HEK293 (cell line): ENCODE results near the gene TMED7.
A peak's percentile ranks its signal among the peaks of the same experiment; 100 is the strongest.

Experiments
- CTCF ChIA-PET: fragments of 350-600 bp; formaldehyde crosslinking; extraction: SDS; loops from one replicate; lab custom pipeline; 2021; ENCODE audit warnings: antibody characterized with exemption; lab: Yijun Ruan, JAX
- POLR2A ChIA-PET: fragments of 300-600 bp; formaldehyde crosslinking; extraction: SDS; loops from one replicate; lab custom pipeline; 2020; ENCODE audit warnings: antibody characterized with exemption, inconsistent platforms; lab: Yijun Ruan, JAX
- H3K27ac ChIP-seq: fragments of 200-500 bp; sonication (Bioruptor generic); 2 replicates; pipeline ENCODE4 v1.5.1; 2014; ENCODE audit warnings: low read depth, low read length, control low read depth, inconsistent platforms; ENCODE audit errors: extremely low read depth
- H3K36me3 ChIP-seq, 2 experiments: fragments of 200-500 bp in 1 of 2; sonication (Bioruptor generic) in 1 of 2; 1 replicate in 1 of 2; 2 replicates in 1 of 2; pipeline ENCODE4 v1.5.1; 2014 to 2017; ENCODE audit warnings: inconsistent platforms in 2 of 2, low read length in 2 of 2; ENCODE audit not compliant: control insufficient read depth in 2 of 2, insufficient read depth in 1 of 2
- H3K4me1 ChIP-seq: fragments of 200-500 bp; sonication (Bioruptor generic); 2 replicates; pipeline ENCODE4 v1.5.1; 2014; ENCODE audit warnings: mild to moderate bottlenecking, low read length, inconsistent platforms; ENCODE audit not compliant: control insufficient read depth, insufficient read depth
- H3K4me3 ChIP-seq: 2 replicates; pipeline ENCODE4 v1.5.1; 2011; ENCODE audit warnings: low read depth, mild to moderate bottlenecking, control low read depth, low read length, moderate library complexity
- H3K9me3 ChIP-seq: fragments of 200-500 bp; sonication (Bioruptor generic); 2 replicates; pipeline ENCODE4 v1.5.1; 2014; ENCODE audit warnings: low read depth, low read length, inconsistent platforms; ENCODE audit not compliant: control insufficient read depth, insufficient read depth
- FEZF1 ChIP-seq: fragments of 450-650 bp; formaldehyde crosslinking; IDR thresholded peaks from 2 replicates; pipeline ENCODE4 v1.5.1; 2016; ENCODE audit warnings: missing biosample characterization, missing genetic modification characterization
- KLF8 ChIP-seq: fragments of 450-650 bp; formaldehyde crosslinking; IDR thresholded peaks from 2 replicates; pipeline ENCODE4 v1.5.1; 2016; ENCODE audit warnings: missing biosample characterization, missing genetic modification characterization
- SALL2 ChIP-seq: fragments of 450-650 bp; formaldehyde crosslinking; IDR thresholded peaks from 2 replicates; pipeline ENCODE4 v1.5.0; 2017; ENCODE audit warnings: missing biosample characterization, mild to moderate bottlenecking, missing genetic modification characterization, borderline replicate concordance
- ZBTB48 ChIP-seq: fragments of 450-650 bp; formaldehyde crosslinking; IDR thresholded peaks from 2 replicates; pipeline ENCODE4 v1.5.1; 2016; ENCODE audit warnings: missing biosample characterization, missing genetic modification characterization
- ZBTB7A ChIP-seq: fragments of 450-650 bp; formaldehyde crosslinking; IDR thresholded peaks from 2 replicates; pipeline ENCODE4 v1.5.1; 2016; ENCODE audit warnings: low read depth, missing biosample characterization, missing genetic modification characterization
- ZEB2 ChIP-seq: fragments of 450-650 bp; formaldehyde crosslinking; IDR thresholded peaks from 2 replicates; pipeline ENCODE4 v1.5.1; 2016; ENCODE audit warnings: missing biosample characterization, missing genetic modification characterization
- ZNF16 ChIP-seq: fragments of 450-650 bp; formaldehyde crosslinking; IDR thresholded peaks from 2 replicates; pipeline ENCODE4 v1.5.1; 2016; ENCODE audit warnings: low read depth, missing biosample characterization, missing genetic modification characterization
- ZNF184 ChIP-seq: fragments of 450-650 bp; IDR thresholded peaks from 2 replicates; pipeline ENCODE4 v1.5.1; 2018; ENCODE audit warnings: missing biosample characterization, mild to moderate bottlenecking, missing genetic modification characterization
- ZNF335 ChIP-seq: fragments of 450-650 bp; formaldehyde crosslinking; conservative IDR thresholded peaks from 2 replicates; pipeline ENCODE4 v1.5.1; 2016; ENCODE audit warnings: missing biosample characterization, missing genetic modification characterization
- ZNF37A ChIP-seq: fragments of 450-650 bp; IDR thresholded peaks from 2 replicates; pipeline ENCODE4 v1.5.1; 2018; ENCODE audit warnings: missing biosample characterization, missing genetic modification characterization
- ZNF529 ChIP-seq: fragments of 450-650 bp; formaldehyde crosslinking; IDR thresholded peaks from 2 replicates; pipeline ENCODE4 v1.5.1; 2017; ENCODE audit warnings: missing genetic modification characterization, missing biosample characterization; ENCODE audit not compliant: insufficient replicate concordance
- ZNF624 ChIP-seq: fragments of 450-650 bp; formaldehyde crosslinking; IDR thresholded peaks from 2 replicates; pipeline ENCODE4 v1.5.1; 2017; ENCODE audit warnings: missing biosample characterization, missing genetic modification characterization
- ZNF768 ChIP-seq: fragments of 450-650 bp; formaldehyde crosslinking; IDR thresholded peaks from 2 replicates; pipeline ENCODE4 v1.5.1; 2018; ENCODE audit warnings: missing biosample characterization, mild to moderate bottlenecking, missing genetic modification characterization
- ZNF830 ChIP-seq: fragments of 450-650 bp; IDR thresholded peaks from 2 replicates; pipeline ENCODE4 v1.5.0; 2018; ENCODE audit warnings: missing biosample characterization, missing genetic modification characterization, low read depth, mild to moderate bottlenecking, moderate library complexity
- ZNF837 ChIP-seq: fragments of 450-650 bp; formaldehyde crosslinking; IDR thresholded peaks from 2 replicates; pipeline ENCODE4 v1.5.1; 2016; ENCODE audit warnings: missing biosample characterization, missing genetic modification characterization
- ZSCAN23 ChIP-seq: fragments of 450-650 bp; formaldehyde crosslinking; IDR thresholded peaks from 2 replicates; pipeline ENCODE4 v1.5.1; 2016; ENCODE audit warnings: missing biosample characterization, missing genetic modification characterization
- TF ChIP-seq, protein P1 (sequence below): fragments of 450-650 bp; formaldehyde crosslinking; IDR thresholded peaks from 2 replicates; pipeline ENCODE4 v1.5.1; 2016; ENCODE audit warnings: missing biosample characterization, missing genetic modification characterization, borderline replicate concordance
- TF ChIP-seq, protein P2 (sequence below): IDR thresholded peaks from 2 replicates; pipeline ENCODE4 v1.6.1; 2011; ENCODE audit warnings: mild to moderate bottlenecking, low read depth, low read length, borderline replicate concordance
- TF ChIP-seq, protein P3 (sequence below): fragments of 450-650 bp; formaldehyde crosslinking; IDR thresholded peaks from 2 replicates; pipeline ENCODE4 v1.5.1; 2016; ENCODE audit warnings: missing biosample characterization, missing genetic modification characterization
- TF ChIP-seq, protein P4 (sequence below): fragments of 450-650 bp; formaldehyde crosslinking; IDR thresholded peaks from 2 replicates; pipeline ENCODE4 v1.5.1; 2017; ENCODE audit warnings: missing biosample characterization, missing genetic modification characterization
- TF ChIP-seq, protein P5 (sequence below): fragments of 450-650 bp; formaldehyde crosslinking; IDR thresholded peaks from 2 replicates; pipeline ENCODE4 v1.5.1; 2016; ENCODE audit warnings: missing biosample characterization, missing genetic modification characterization

Gene TMED7

DNA sequence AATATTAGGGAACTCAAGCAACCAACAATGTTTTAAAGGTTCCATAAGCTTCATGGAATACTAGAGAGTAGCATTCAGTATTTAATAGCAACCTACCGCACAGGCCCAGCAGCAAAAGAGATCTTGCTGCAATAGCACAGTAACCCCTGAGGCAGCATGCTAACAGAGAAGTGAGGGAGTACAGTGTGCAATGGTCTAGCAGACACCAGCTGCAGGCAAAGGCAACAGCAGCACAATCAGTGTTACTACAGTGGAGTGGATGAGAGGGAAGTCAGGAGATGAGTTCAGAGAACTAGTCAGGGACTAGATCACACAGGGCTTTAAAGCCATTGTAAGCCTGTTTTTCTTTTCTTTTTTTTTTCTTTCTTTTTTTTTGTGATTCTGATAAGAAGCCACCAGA is 26.3 kb downstream of the TMED7 start:
- POLR2A ChIA-PET: no interaction called here
- Histone ChIP-seq H3K4me3 (no peak overlapping the region), H3K4me1 (peaks cover 4% of the 10 kb centered on the region), H3K36me3 (peaks cover 0 to 4% of the 10 kb centered on the region in 2 experiments; a peak in 1 of 3 replicates), H3K27ac (no peak overlapping the region; the same call in 1 of the 2 replicates)
- TF ChIP-seq, protein P1, sequence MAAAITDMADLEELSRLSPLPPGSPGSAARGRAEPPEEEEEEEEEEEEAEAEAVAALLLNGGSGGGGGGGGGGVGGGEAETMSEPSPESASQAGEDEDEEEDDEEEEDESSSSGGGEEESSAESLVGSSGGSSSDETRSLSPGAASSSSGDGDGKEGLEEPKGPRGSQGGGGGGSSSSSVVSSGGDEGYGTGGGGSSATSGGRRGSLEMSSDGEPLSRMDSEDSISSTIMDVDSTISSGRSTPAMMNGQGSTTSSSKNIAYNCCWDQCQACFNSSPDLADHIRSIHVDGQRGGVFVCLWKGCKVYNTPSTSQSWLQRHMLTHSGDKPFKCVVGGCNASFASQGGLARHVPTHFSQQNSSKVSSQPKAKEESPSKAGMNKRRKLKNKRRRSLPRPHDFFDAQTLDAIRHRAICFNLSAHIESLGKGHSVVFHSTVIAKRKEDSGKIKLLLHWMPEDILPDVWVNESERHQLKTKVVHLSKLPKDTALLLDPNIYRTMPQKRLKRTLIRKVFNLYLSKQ (tag by site-specific recombination): no peak
- no peak for TF ChIP-seq KLF8
- TF ChIP-seq FEZF1 (tag by site-specific recombination): no peak
- TF ChIP-seq, protein P2, sequence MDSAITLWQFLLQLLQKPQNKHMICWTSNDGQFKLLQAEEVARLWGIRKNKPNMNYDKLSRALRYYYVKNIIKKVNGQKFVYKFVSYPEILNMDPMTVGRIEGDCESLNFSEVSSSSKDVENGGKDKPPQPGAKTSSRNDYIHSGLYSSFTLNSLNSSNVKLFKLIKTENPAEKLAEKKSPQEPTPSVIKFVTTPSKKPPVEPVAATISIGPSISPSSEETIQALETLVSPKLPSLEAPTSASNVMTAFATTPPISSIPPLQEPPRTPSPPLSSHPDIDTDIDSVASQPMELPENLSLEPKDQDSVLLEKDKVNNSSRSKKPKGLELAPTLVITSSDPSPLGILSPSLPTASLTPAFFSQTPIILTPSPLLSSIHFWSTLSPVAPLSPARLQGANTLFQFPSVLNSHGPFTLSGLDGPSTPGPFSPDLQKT: no peak
- TF ChIP-seq SALL2 (tag by site-specific recombination): no peak
- TF ChIP-seq ZNF624 (tag by site-specific recombination): no peak
- no peak for TF ChIP-seq ZBTB48 (tag by site-specific recombination)
- TF ChIP-seq ZNF768 (tag by site-specific recombination): no peak
- TF ChIP-seq ZNF529 (tag by site-specific recombination): no peak
- TF ChIP-seq ZEB2 (tag by site-specific recombination): no peak
- no peak for TF ChIP-seq ZSCAN23 (tag by site-specific recombination)
- TF ChIP-seq, protein P3, sequence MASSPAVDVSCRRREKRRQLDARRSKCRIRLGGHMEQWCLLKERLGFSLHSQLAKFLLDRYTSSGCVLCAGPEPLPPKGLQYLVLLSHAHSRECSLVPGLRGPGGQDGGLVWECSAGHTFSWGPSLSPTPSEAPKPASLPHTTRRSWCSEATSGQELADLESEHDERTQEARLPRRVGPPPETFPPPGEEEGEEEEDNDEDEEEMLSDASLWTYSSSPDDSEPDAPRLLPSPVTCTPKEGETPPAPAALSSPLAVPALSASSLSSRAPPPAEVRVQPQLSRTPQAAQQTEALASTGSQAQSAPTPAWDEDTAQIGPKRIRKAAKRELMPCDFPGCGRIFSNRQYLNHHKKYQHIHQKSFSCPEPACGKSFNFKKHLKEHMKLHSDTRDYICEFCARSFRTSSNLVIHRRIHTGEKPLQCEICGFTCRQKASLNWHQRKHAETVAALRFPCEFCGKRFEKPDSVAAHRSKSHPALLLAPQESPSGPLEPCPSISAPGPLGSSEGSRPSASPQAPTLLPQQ (tag by site-specific recombination): no peak
- TF ChIP-seq ZNF16: no peak
- no peak for TF ChIP-seq ZNF184
- TF ChIP-seq, all 188 proteins: peak for 0
- no peaks in the 10 kb centered on the region for H3K9me3 ChIP-seq
- CTCF ChIA-PET: interaction anchor here (0.7 to 1.0 kb wide), 3 partner anchors 20 to 332 kb away, joined by 3 to 5 read pairs (median 4); no protein-coding TSS in a partner anchor

DNA sequence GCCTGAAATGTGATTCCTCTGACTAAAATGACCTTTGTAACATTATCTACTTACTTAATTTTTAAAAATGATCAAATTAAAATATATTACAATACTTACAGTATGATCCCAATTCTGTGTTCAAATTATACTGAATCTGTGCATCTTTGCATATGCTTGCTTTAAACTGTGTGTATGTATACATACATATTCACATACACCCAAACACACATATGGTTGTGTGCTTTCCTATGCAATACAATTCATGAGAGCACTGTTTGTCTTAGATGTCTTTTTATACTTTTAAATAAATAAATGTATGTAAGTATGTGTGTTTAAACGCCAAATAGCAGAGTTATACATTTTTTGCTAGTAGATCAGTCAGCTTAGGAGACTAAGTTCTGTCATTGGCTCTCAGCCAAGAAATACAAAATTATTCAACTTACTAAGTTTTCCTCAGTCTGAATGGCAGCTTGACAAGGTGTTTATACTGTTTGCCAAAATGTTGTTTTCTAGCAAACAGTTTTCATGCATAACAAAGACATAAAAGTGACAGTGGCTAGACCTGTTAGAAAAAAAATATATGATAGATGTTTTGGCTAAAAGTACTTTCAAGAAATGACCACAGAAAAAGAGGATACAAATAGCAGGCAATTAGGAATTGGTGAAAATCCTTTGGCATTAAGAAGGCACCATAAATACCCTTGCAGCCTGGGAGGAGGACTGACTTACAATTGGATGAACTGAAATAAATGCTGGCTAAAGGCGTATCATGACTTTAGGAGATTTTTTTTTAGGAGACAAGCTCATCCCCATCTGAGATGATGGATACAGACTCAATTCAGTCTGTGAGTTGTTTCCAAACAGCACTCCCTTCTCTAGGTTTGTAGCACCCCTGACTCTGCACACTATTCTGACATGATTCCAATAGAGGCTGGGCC is 31.4 kb downstream of the TMED7 start:
- POLR2A ChIA-PET: no interaction called here
- peaks cover 6% of the 10 kb centered on the region; the same call in 1 of the 2 replicates for H3K4me1 ChIP-seq
- no peaks in the 10 kb centered on the region for H3K9me3 ChIP-seq
- H3K27ac ChIP-seq: no peak overlapping the region
- no peaks in the 10 kb centered on the region for H3K36me3 ChIP-seq
- no peak overlapping the region for H3K4me3 ChIP-seq
- TF ChIP-seq ZNF830: 0 out of 2 replicates have a peak, but pooled peaks have one; percentile 13
- TF ChIP-seq ZBTB7A (tag by site-specific recombination): no peak
- TF ChIP-seq ZNF37A (tag by site-specific recombination): peak; percentile 27; the same call in 1 of the 2 replicates
- TF ChIP-seq, protein P4, sequence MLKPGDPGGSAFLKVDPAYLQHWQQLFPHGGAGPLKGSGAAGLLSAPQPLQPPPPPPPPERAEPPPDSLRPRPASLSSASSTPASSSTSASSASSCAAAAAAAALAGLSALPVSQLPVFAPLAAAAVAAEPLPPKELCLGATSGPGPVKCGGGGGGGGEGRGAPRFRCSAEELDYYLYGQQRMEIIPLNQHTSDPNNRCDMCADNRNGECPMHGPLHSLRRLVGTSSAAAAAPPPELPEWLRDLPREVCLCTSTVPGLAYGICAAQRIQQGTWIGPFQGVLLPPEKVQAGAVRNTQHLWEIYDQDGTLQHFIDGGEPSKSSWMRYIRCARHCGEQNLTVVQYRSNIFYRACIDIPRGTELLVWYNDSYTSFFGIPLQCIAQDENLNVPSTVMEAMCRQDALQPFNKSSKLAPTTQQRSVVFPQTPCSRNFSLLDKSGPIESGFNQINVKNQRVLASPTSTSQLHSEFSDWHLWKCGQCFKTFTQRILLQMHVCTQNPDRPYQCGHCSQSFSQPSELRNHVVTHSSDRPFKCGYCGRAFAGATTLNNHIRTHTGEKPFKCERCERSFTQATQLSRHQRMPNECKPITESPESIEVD (tag by site-specific recombination): peak; percentile 87
- peak; percentile 23; the same call in 1 of the 2 replicates for TF ChIP-seq ZNF335 (tag by site-specific recombination)
- TF ChIP-seq ZNF837 (tag by site-specific recombination): no peak
- TF ChIP-seq, protein P5, sequence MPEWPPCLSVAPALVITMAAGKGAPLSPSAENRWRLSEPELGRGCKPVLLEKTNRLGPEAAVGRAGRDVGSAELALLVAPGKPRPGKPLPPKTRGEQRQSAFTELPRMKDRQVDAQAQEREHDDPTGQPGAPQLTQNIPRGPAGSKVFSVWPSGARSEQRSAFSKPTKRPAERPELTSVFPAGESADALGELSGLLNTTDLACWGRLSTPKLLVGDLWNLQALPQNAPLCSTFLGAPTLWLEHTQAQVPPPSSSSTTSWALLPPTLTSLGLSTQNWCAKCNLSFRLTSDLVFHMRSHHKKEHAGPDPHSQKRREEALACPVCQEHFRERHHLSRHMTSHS (tag by site-specific recombination): no peak
- CTCF ChIA-PET: interaction anchor here (0.6 to 1.3 kb wide), 2 partner anchors 20 to 279 kb away, joined by 3 to 4 read pairs; no protein-coding TSS in a partner anchor
